NCI-H526 (cell line): ENCODE data around the gene SDSL.
A peak's percentile ranks its signal among the peaks of the same experiment; 100 is the strongest.

Source experiments
- DNase-seq, 2 experiments: peaks; one replicate each; lab custom pipeline; 2025; lab: John Stamatoyannopoulos, UW

Gene SDSL

GRCh38 chr12:113420996-113421595, 1.1 kb upstream of the SDSL start:
- DNase-seq: no peak

- DNase-seq: no peak
Measured at GRCh38 chr12:113422886-113423669, 898 bp downstream of the SDSL start.

GRCh38 chr12:113424456-113424855, 2.3 kb downstream of the SDSL start:
- DNase-seq: no peak

GRCh38 chr12:113424915-113425823, 3.0 kb downstream of the SDSL start:
- peak in 1 of 2 experiments; percentile 42 for DNase-seq

- peak in 1 of 2 experiments; percentile 12 for DNase-seq
Measured at GRCh38 chr12:113425960-113426453, 3.8 kb downstream of the SDSL start.

- DNase-seq: no peak
Measured at GRCh38 chr12:113427882-113428281, 5.7 kb downstream of the SDSL start.

- DNase-seq: no peak
Measured at GRCh38 chr12:113428482-113428881, 6.3 kb downstream of the SDSL start.

GRCh38 chr12:113432986-113433385, 10.8 kb downstream of the SDSL start:
- no peak for DNase-seq

- no peak for DNase-seq
Measured at GRCh38 chr12:113435367-113435766, 13.2 kb downstream of the SDSL start.

- DNase-seq: no peak
Measured at GRCh38 chr12:113436586-113436985, 14.4 kb downstream of the SDSL start.

- no peak for DNase-seq
Measured at GRCh38 chr12:113436993-113437728, 15.0 kb downstream of the SDSL start.

GRCh38 chr12:113437729-113438100, 15.5 kb downstream of the SDSL start:
- DNase-seq: no peak

- no peak for DNase-seq
Measured at GRCh38 chr12:113438523-113439300, 16.5 kb downstream of the SDSL start.

GRCh38 chr12:113439301-113439597, 17.1 kb downstream of the SDSL start:
- no peak for DNase-seq

- peak; percentile 23 to 83 for DNase-seq
Measured at GRCh38 chr12:113439606-113440030, 17.4 kb downstream of the SDSL start.

- DNase-seq: no peak
Measured at GRCh38 chr12:113440336-113440735, 18.2 kb downstream of the SDSL start.

GRCh38 chr12:113440947-113441782, 19.0 kb downstream of the SDSL start:
- DNase-seq: no peak

GRCh38 chr12:113443030-113443539, 20.9 kb downstream of the SDSL start:
- DNase-seq: no peak

GRCh38 chr12:113445544-113446171, 23.5 kb downstream of the SDSL start:
- DNase-seq: no peak
